HG03108 (cell line): ENCODE measurements around the gene B4GALNT3.

Experiments used
- ATAC-seq: cut with Tn5 transposase; IDR thresholded peaks from one replicate; pipeline ENCODE4 v1.9.1; 2021; ENCODE audit warnings: moderate library complexity; ENCODE audit not compliant: unreplicated experiment

Gene B4GALNT3

GRCh38 chr12:508145-508544, 48.4 kb downstream of the B4GALNT3 start:
- no peak for ATAC-seq

GRCh38 chr12:508795-509194, 49.1 kb downstream of the B4GALNT3 start:
- no peak for ATAC-seq

GRCh38 chr12:509500-509899, 49.8 kb downstream of the B4GALNT3 start:
- ATAC-seq = no peak

- no peak for ATAC-seq
Measured at GRCh38 chr12:510071-510825, 50.5 kb downstream of the B4GALNT3 start.

- ATAC-seq = no peak
Measured at GRCh38 chr12:512933-513332, 53.2 kb downstream of the B4GALNT3 start.

GRCh38 chr12:513446-513845, 53.7 kb downstream of the B4GALNT3 start:
- ATAC-seq = no peak

- ATAC-seq = no peak
Measured at GRCh38 chr12:517538-517937, 57.8 kb downstream of the B4GALNT3 start.

- no peak for ATAC-seq
Measured at GRCh38 chr12:520119-520518, 60.4 kb downstream of the B4GALNT3 start.

GRCh38 chr12:522692-523378, 63.1 kb downstream of the B4GALNT3 start:
- ATAC-seq = no peak

- ATAC-seq = no peak
Measured at GRCh38 chr12:524167-524951, 64.6 kb downstream of the B4GALNT3 start.

GRCh38 chr12:526089-526488, 66.3 kb downstream of the B4GALNT3 start:
- ATAC-seq = no peak

GRCh38 chr12:527241-527640, 67.5 kb downstream of the B4GALNT3 start:
- ATAC-seq = no peak

- ATAC-seq = no peak
Measured at GRCh38 chr12:527729-528128, 68.0 kb downstream of the B4GALNT3 start.

GRCh38 chr12:530308-530707, 70.6 kb downstream of the B4GALNT3 start:
- ATAC-seq = no peak

- no peak for ATAC-seq
Measured at GRCh38 chr12:530821-531220, 71.1 kb downstream of the B4GALNT3 start.

GRCh38 chr12:531951-532585, 72.3 kb downstream of the B4GALNT3 start:
- no peak for ATAC-seq

GRCh38 chr12:532908-533565, 73.3 kb downstream of the B4GALNT3 start:
- no peak for ATAC-seq

- ATAC-seq = no peak
Measured at GRCh38 chr12:533718-534117, 74.0 kb downstream of the B4GALNT3 start.

GRCh38 chr12:534216-534615, 74.5 kb downstream of the B4GALNT3 start:
- ATAC-seq = no peak

GRCh38 chr12:535396-535795, 75.7 kb downstream of the B4GALNT3 start:
- ATAC-seq = no peak

- no peak for ATAC-seq
Measured at GRCh38 chr12:536751-537245, 77.1 kb downstream of the B4GALNT3 start.
